ENCODE results near the gene EPB42. TPM values are rescaled to one million over a fixed set of nuclear protein-coding genes. Genes with fewer than 3 reads are reported as not detected.
A peak's percentile ranks its signal among the peaks of the same experiment; 100 is the strongest.

EPB42 gene
- total RNA-seq, 1 experiment from 2014 or later, result not detected

GRCh38 chr15:43189296-43189695, 31.5 kb downstream of the EPB42 start:
- DNase-seq, result no peak
- Histone ChIP-seq H3K27ac (ENCODE audit: low read length) (no peak overlapping the region), H3K79me2 (ENCODE audit: low read length) (peaks cover 6% of the 10 kb centered on the region; the same call in 1 of the 2 replicates), H2AFZ (ENCODE audit: low read length) (no peak overlapping the region), H3K27me3 (ENCODE audit: low read length) (no peaks in the 10 kb centered on the region), H3F3A (ENCODE audit: low read length, unreplicated experiment) (no peaks in the 10 kb centered on the region), H3K4me3 (ENCODE audit: low read length) (no peak overlapping the region), H3K9me3 (ENCODE audit: low read length) (no peaks in the 10 kb centered on the region), H3K9me2 (replicated peaks; ENCODE audit: low read length) (no peaks in the 10 kb centered on the region), H3K4me2 (ENCODE audit: low read length) (no peak overlapping the region), H3K9ac (ENCODE audit: low read length) (no peak overlapping the region), H3K36me3 (ENCODE audit: low read depth, low read length) (peaks cover 20% of the 10 kb centered on the region; the same call in 1 of the 2 replicates), H4K20me1 (ENCODE audit: low read length) (no peaks in the 10 kb centered on the region), H3K4me1 (ENCODE audit: insufficient read depth, low read length) (peaks cover 13% of the 10 kb centered on the region; the same call in 1 of the 2 replicates)
- no TSS peak for BruUV-seq (replicated peaks)
- ATAC-seq, result no peak
- intact Hi-C loops (cut with micrococcal nuclease), result loop anchor here (10.0 kb wide), 2 partner anchors 84 to 484 kb away; partner anchors contain the start of gene UBR1
- ChIA-PET CTCF (no interaction called here), POLR2A (ENCODE audit: unreplicated experiment) (no interaction called here)
- no peak for TF ChIP-seq EZH2 (IDR thresholded peaks at IDR 0.05; ENCODE audit: low read length, unreplicated experiment)
- no peak for TF ChIP-seq EZH2phosphoT487 (IDR thresholded peaks at IDR 0.05; ENCODE audit: borderline replicate concordance, low read length)
- TF ChIP-seq CTCF (conservative IDR thresholded peaks at IDR 0.05; ENCODE audit: low read depth, low read length), result no peak

GRCh38 chr15:43187544-43188155, 33.2 kb downstream of the EPB42 start:
- Histone ChIP-seq H3K79me2 (ENCODE audit: low read length) (peaks cover 6% of the 10 kb centered on the region; the same call in 1 of the 2 replicates), H3K9ac (ENCODE audit: low read length) (no peak overlapping the region), H3K9me3 (ENCODE audit: low read length) (no peaks in the 10 kb centered on the region), H3K27ac (ENCODE audit: low read length) (no peak overlapping the region), H3K36me3 (ENCODE audit: low read depth, low read length) (peaks cover 11% of the 10 kb centered on the region; the same call in 1 of the 2 replicates), H4K20me1 (ENCODE audit: low read length) (no peaks in the 10 kb centered on the region), H3K4me3 (ENCODE audit: low read length) (no peak overlapping the region), H3K4me2 (ENCODE audit: low read length) (no peak overlapping the region; the same call in 1 of the 2 replicates), H3F3A (ENCODE audit: low read length, unreplicated experiment) (no peaks in the 10 kb centered on the region), H2AFZ (ENCODE audit: low read length) (no peak overlapping the region), H3K27me3 (ENCODE audit: low read length) (no peaks in the 10 kb centered on the region), H3K9me2 (replicated peaks; ENCODE audit: low read length) (no peaks in the 10 kb centered on the region), H3K4me1 (ENCODE audit: insufficient read depth, low read length) (peaks cover 24% of the 10 kb centered on the region)
- TF ChIP-seq CTCF (conservative IDR thresholded peaks at IDR 0.05; ENCODE audit: low read depth, low read length) (peak; percentile 69), EZH2 (IDR thresholded peaks at IDR 0.05; ENCODE audit: low read length, unreplicated experiment) (no peak), EZH2phosphoT487 (IDR thresholded peaks at IDR 0.05; ENCODE audit: borderline replicate concordance, low read length) (no peak)
- intact Hi-C loops (cut with micrococcal nuclease), result loop anchor here (1.0 to 10.0 kb wide), 5 partner anchors 17 to 483 kb away; partner anchors contain the start of gene UBR1
- ChIA-PET POLR2A (ENCODE audit: unreplicated experiment) (no interaction called here), CTCF (no interaction called here)
- no TSS peak for BruUV-seq (replicated peaks)
- ATAC-seq (no peak), DNase-seq (peak; percentile 76)

- Histone ChIP-seq H3K9ac (ENCODE audit: low read length) (peak overlapping the region; percentile 62), H3K4me2 (ENCODE audit: low read length) (peak overlapping the region; percentile 96), H3K27ac (ENCODE audit: low read length) (no peak overlapping the region), H3K9me2 (replicated peaks; ENCODE audit: low read length) (no peaks in the 10 kb centered on the region), H3K9me3 (ENCODE audit: low read length) (no peaks in the 10 kb centered on the region), H3K36me3 (ENCODE audit: low read depth, low read length) (no peaks in the 10 kb centered on the region; the same call in 1 of the 2 replicates), H2AFZ (ENCODE audit: low read length) (peak overlapping the region; percentile 85), H3F3A (ENCODE audit: low read length, unreplicated experiment) (no peaks in the 10 kb centered on the region), H3K4me3 (ENCODE audit: low read length) (peak overlapping the region; percentile 92), H3K27me3 (ENCODE audit: low read length) (no peaks in the 10 kb centered on the region), H4K20me1 (ENCODE audit: low read length) (no peaks in the 10 kb centered on the region), H3K4me1 (ENCODE audit: insufficient read depth, low read length) (peaks cover 24% of the 10 kb centered on the region), H3K79me2 (ENCODE audit: low read length) (peaks cover 6% of the 10 kb centered on the region; the same call in 1 of the 2 replicates)
- POLR2A ChIA-PET (ENCODE audit: unreplicated experiment), result no interaction called here
- CTCF ChIA-PET, result interaction anchor here (0.6 kb wide), 1 partner anchor 92 kb away, joined by 5 read pairs; no protein-coding TSS in a partner anchor
- ATAC-seq (peak; percentile 13), DNase-seq (peak; percentile 28)
- TF ChIP-seq EZH2phosphoT487 (IDR thresholded peaks at IDR 0.05; ENCODE audit: borderline replicate concordance, low read length) (no peak), CTCF (conservative IDR thresholded peaks at IDR 0.05; ENCODE audit: low read depth, low read length) (0 out of 2 replicates have a peak, but pooled peaks have one; percentile 2), EZH2 (IDR thresholded peaks at IDR 0.05; ENCODE audit: low read length, unreplicated experiment) (no peak)
- intact Hi-C loops (cut with micrococcal nuclease), result loop anchor here (2.0 to 10.0 kb wide), 3 partner anchors 51 to 481 kb away; partner anchors contain the start of gene UBR1
- TSS peak; percentile 37 for BruUV-seq (replicated peaks)
Measured at GRCh38 chr15:43186003-43186353, 34.8 kb downstream of the EPB42 start.

Measured in PC-3 (cell line).